GM12874 (cell line): ENCODE results near the gene NKAIN2.

Source experiments
- TF ChIP-seq, protein P1 (sequence below): IDR thresholded peaks from 2 replicates; pipeline ENCODE4 v1.5.1; 2011; ENCODE audit warnings: low read depth, mild to moderate bottlenecking, control low read depth, low read length, moderate library complexity; ENCODE audit not compliant: insufficient read depth

The NKAIN2 gene

DNA sequence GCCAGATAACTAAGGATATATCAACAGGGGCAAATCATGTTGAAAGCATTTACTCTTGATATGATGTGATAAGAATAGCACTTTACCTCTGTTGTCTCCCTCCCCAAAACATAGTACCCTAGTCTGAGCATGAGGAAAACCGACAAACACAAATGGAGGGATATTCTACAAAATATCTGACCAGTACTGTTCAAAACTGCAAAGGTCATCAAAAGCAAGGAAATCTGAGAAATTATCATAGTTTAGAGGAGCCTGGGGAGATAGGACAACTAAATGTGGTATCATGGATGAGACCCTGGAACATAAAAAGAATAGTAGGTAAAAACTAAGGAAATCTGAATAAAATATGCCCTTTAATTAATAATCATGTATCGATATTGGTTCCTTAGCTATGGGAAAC lies 675.2 kb downstream of the NKAIN2 start:
- TF ChIP-seq, protein P1, sequence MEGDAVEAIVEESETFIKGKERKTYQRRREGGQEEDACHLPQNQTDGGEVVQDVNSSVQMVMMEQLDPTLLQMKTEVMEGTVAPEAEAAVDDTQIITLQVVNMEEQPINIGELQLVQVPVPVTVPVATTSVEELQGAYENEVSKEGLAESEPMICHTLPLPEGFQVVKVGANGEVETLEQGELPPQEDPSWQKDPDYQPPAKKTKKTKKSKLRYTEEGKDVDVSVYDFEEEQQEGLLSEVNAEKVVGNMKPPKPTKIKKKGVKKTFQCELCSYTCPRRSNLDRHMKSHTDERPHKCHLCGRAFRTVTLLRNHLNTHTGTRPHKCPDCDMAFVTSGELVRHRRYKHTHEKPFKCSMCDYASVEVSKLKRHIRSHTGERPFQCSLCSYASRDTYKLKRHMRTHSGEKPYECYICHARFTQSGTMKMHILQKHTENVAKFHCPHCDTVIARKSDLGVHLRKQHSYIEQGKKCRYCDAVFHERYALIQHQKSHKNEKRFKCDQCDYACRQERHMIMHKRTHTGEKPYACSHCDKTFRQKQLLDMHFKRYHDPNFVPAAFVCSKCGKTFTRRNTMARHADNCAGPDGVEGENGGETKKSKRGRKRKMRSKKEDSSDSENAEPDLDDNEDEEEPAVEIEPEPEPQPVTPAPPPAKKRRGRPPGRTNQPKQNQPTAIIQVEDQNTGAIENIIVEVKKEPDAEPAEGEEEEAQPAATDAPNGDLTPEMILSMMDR: no peak

DNA sequence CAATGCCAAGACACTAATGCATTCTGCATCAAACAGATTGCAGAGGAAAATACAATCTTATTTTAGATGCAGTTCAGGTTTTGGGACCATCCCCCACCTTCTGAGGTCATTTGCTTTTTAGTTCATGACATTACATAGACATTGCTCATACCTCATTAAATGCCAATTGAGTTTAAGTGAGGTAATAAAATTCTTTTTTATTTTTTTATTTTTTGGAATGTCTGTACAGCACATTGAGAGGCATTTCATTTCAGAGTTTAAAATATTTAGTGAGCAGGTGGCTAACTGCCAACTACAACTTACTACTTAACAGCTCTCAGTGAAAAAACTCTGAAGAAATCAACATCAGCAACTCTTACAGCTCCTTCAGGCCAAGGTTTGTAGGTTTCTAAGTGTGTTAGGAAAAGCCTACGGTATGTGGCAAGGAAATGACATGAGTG lies 676.3 kb downstream of the NKAIN2 start:
- TF ChIP-seq, protein P1: no peak

DNA sequence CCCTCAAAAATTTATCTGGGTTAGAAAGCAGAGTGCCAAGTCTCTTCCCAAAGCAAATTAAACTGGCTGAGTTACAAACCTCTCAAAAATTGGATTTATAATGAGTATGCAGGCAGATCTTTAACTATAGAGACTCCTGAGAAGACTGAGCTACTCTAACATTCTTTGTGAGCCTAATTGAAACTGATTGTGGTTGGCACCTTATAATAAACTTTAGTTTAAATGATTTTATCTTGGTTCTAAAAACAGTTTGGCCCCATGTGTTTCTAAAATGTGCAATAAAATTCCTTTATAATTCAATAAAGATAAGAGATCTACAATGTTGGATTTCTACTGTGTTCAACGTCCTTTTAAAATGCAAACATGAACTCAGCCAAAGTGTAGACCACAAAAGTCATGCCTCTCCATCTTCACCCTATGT lies 678.4 kb downstream of the NKAIN2 start:
- TF ChIP-seq, protein P1: no peak

DNA sequence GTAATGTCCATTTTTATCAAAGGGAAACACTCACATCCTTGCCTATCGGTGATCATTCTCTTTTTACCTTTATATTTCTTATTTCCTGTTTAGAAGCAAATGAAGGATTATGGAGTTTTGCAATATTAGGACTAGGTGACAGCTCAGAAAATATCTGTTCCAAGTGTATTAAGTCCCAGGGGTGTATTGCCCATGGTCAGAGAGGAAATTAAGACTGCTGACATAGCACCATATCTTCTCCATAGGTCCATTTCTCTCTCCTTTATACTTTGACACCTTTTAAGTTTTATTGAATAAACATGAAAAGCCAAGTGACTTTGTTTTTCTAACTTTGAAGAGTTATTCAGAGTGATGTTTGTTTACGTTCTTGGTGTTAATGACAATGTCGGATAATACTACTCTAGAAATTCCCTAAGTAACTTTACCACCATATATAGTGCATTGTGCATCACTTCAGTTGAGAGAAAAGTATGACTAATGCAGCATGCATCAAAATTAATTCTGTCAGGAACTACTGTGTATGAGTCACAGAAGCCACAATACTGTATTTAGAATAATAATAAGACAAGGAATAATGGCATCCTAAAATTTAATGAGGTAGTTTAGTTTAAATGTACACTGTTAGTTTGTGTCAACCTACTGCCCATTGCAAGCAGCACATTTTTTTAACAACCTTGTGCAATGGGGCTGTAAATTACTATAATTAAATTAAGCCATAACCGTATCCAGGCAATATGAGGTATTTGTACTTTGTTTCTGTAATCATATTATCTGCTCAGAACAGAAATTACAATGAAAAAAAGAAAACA lies 684.2 kb downstream of the NKAIN2 start:
- TF ChIP-seq, protein P1: no peak

DNA sequence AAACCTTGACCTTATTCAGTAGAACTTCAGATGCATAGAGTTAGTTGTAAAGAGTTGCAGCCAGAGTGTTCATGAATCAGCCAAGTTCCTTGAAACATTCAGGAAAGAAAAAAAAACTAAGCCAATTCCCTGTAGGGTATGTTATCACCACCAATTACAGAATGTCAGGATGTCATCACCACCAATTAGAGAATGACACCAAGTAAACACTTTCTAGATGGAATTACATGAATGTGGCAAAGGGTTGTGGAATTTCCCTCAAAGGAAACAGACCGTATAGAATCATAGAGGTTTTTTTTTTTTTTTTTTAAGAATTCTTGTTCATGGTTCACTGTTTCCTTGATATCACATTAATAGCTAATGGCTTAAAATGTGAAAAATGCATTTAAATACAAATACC lies 686.5 kb downstream of the NKAIN2 start:
- TF ChIP-seq, protein P1: no peak

DNA sequence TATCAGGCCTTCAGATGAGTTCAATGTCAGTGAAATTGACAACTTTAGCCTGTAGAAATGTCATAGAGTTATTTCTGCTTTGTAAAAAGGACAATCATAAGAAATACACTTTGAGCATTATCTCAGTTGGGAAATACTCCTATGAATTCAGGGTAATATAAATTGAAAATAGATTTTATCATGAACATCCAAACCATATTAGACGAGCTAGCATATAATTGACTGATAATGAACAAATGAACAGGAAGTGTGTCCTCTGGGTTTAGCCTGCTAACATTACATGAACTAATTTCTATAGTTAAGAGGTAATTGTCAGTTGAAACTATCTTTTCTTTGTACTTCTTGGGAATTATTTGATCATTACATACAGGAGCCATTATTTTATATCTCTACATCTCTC lies 689.6 kb downstream of the NKAIN2 start:
- TF ChIP-seq, protein P1: no peak

DNA sequence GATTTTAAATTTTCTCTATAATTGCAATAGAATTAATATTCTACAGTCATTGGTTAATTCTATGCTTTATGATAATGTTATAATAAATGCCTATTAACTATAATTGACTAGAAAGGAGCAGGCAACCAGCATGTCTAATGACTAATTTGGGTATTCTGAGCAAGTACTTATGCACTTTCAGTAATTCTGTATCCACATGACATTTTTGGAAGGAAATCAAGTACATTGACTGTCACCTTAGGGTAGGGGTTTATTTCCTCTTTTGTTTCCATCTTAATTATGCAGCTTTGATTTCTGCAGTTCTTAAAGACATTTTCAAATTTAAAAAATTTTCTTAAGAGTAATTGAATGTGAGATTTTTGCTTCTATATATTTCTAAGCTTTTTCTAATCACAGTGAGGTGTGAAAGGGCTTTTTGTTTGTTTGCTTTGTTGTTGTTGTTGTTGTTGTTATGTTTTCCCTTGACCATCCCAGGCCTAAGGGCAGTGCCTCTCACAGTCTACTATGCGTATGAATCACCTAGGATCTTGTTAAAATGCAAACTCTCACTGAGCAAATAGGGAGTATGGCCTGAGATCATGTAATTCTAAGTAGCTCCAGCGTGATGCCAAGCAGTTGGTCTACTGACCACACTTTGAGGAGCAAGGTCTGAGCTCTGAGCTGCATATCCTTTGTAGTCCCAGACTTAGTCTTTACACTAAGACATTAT lies 691.4 kb downstream of the NKAIN2 start:
- TF ChIP-seq, protein P1: no peak
